ENCODE data around the gene HOXD3. TPM values are rescaled to one million over a fixed set of nuclear protein-coding genes. Genes with fewer than 3 reads are reported as not detected.

HOXD3 gene
- total RNA-seq, 1 donor from 2014 or later, result 1.5 TPM

GRCh38 chr2:176160986-176161824 lies 4.1 kb downstream of the HOXD3 start:
- H3K27me3 Mint-ChIP-seq (ENCODE audit: low read depth), result peaks cover 100% of the 10 kb centered on the region
- peaks cover 16% of the 10 kb centered on the region for H3K4me1 Mint-ChIP-seq
- H3K4me3 Mint-ChIP-seq, result peak overlapping the region; percentile 20
- H3K9me3 Mint-ChIP-seq, result peaks cover 3% of the 10 kb centered on the region
- TF ChIP-seq CTCF (conservative IDR thresholded peaks at IDR 0.05), result no peak
- no peak for DNase-seq (ENCODE audit: low read depth, low spot score)
- no peak overlapping the region for H3K27ac Mint-ChIP-seq (ENCODE audit: unreplicated experiment)
- peaks cover 4% of the 10 kb centered on the region for H3K36me3 Mint-ChIP-seq (ENCODE audit: low read depth)

GRCh38 chr2:176161825-176162626 lies 4.9 kb downstream of the HOXD3 start:
- peak overlapping the region; percentile 62 for H3K4me3 Mint-ChIP-seq
- H3K27me3 Mint-ChIP-seq (ENCODE audit: low read depth), result peaks cover 100% of the 10 kb centered on the region
- TF ChIP-seq CTCF (conservative IDR thresholded peaks at IDR 0.05), result no peak
- no peak for DNase-seq (ENCODE audit: low read depth, low spot score)
- H3K36me3 Mint-ChIP-seq (ENCODE audit: low read depth), result peaks cover 4% of the 10 kb centered on the region
- H3K4me1 Mint-ChIP-seq, result peaks cover 16% of the 10 kb centered on the region
- no peak overlapping the region for H3K27ac Mint-ChIP-seq (ENCODE audit: unreplicated experiment)
- H3K9me3 Mint-ChIP-seq, result peaks cover 3% of the 10 kb centered on the region

DNA sequence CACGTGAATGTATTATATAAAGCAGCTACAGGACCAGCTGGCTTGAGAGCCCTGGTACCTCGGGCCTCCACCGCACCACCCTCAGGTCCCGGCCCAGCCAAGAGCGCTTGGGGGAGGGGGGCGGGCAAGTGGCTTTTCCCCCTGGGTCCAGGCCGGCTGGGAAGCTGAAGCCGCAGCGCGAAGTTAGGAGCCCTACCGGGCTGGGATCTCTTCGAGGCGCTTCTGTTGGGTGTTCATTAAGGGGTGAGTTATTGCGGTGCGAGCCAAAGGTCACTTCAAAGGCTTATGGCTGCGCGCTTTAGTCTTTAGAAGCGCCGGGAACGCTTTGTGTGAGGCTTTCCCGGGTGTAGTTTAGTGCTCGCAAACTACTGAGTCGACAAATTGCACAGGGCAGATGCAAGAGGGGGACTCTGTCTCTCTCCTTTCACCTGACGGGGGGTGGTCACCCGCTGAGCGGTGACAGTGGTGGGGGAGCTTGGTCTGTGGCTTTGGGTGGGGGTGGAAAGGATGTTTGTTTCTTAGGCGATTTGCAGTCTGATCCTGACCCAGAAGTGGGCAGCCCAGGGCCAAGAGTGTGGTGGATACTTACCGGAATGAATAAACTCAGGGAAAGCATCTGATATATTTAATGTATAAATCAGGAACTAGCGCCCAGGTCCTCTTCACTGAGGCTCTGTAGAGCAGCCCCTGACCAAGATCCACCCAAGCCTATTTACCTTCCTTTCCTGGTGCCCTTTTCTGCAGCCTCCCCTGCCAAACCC lies 6.0 kb downstream of the HOXD3 start:
- no peak for TF ChIP-seq CTCF (conservative IDR thresholded peaks at IDR 0.05)
- Mint-ChIP-seq H3K36me3 (ENCODE audit: low read depth) (peaks cover 4% of the 10 kb centered on the region), H3K4me1 (peaks cover 8% of the 10 kb centered on the region), H3K4me3 (peak overlapping the region; percentile 64), H3K9me3 (peaks cover 6% of the 10 kb centered on the region), H3K27me3 (ENCODE audit: low read depth) (peaks cover 100% of the 10 kb centered on the region), H3K27ac (ENCODE audit: unreplicated experiment) (no peak overlapping the region)
- no peak for DNase-seq (ENCODE audit: low read depth, low spot score)

- Mint-ChIP-seq H3K4me1 (peaks cover 4% of the 10 kb centered on the region), H3K27me3 (ENCODE audit: low read depth) (peaks cover 100% of the 10 kb centered on the region), H3K36me3 (ENCODE audit: low read depth) (peaks cover 4% of the 10 kb centered on the region), H3K27ac (ENCODE audit: unreplicated experiment) (no peak overlapping the region), H3K4me3 (no peak overlapping the region), H3K9me3 (peaks cover 6% of the 10 kb centered on the region)
- no peak for TF ChIP-seq CTCF (conservative IDR thresholded peaks at IDR 0.05)
- DNase-seq (ENCODE audit: low read depth, low spot score), result no peak
These were observed 6.6 kb downstream of the HOXD3 start for GRCh38 chr2:176163672-176164056.

DNA sequence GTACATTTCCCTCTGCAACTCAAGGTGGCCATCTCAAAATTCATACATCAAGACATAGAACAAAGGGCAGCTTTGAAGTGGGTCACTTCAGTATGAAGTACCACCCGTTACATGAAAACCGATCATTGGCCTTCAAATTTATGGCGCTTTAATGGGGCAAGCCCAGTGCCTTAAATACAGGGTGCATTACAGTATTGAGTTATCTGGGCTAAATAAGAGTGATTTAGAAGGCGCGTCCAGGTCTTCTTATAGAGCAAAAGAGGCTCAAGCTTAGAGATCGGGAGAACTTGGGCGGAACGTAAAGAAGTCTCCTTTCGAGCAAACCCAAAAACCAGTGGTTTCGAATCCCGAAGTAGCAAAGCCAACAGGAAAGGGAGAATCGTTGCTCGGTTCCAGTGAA lies 7.1 kb downstream of the HOXD3 start:
- Mint-ChIP-seq H3K4me1 (peaks cover 4% of the 10 kb centered on the region), H3K27ac (ENCODE audit: unreplicated experiment) (no peak overlapping the region), H3K9me3 (peaks cover 6% of the 10 kb centered on the region), H3K4me3 (no peak overlapping the region), H3K36me3 (ENCODE audit: low read depth) (peaks cover 4% of the 10 kb centered on the region), H3K27me3 (ENCODE audit: low read depth) (peaks cover 100% of the 10 kb centered on the region)
- no peak for DNase-seq (ENCODE audit: low read depth, low spot score)
- TF ChIP-seq CTCF (conservative IDR thresholded peaks at IDR 0.05), result no peak

All from neural crest cell (in vitro differentiated cells).